GM18505 (cell line): ENCODE measurements around the gene PTPRA.

Experiments
- ATAC-seq: cut with Tn5 transposase; IDR thresholded peaks from one replicate; pipeline ENCODE4 v1.9.1; 2021; ENCODE audit not compliant: unreplicated experiment
- POLR2A ChIP-seq: IDR thresholded peaks from 4 replicates; pipeline ENCODE4 v1.6.1; 2011; ENCODE audit warnings: borderline replicate concordance; ENCODE audit not compliant: insufficient read depth, insufficient read length; ENCODE audit errors: extremely low read depth

Gene PTPRA

DNA sequence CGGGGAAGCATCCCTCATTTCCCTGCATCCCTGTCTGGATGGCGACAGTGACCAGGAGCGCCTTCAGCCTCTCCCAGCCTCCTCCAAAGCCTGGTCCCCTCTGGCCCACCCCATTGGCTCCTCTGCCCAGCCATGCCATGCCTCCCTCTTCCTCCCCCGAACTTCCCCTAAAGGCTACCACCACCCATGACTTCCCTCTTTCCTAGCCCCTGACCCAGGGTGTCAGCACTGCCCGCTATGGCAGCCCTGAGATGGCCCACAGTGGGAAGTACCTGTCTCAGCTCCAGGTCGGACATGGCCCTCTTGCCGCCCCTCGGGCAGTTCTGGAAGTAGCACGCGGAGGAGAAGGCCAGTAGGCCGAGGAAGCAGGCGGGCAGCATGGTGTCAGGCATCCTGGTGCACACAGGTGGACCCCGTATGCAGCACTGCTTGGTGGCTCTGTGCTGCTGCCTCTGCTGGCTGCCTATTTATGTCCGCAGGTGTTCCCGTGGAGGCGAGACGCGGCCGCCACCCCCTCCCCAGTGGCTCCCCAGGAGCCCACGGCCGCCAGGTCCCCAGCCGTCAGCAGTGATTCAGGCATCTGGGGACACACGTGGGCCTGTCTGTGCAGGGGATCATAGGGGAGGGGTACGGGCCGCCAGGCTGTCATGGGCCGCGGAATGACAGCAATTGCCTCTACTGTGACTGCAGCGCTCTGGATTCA is 211.2 kb downstream of the PTPRA start, which contains the start of gene AVP:
AVP (minus strand) TSS at position 442 of the 703 bp plus-strand sequence; CDS start at position 392, 50 bp downstream.
- ATAC-seq: no peak
- TF ChIP-seq POLR2A: no peak

DNA sequence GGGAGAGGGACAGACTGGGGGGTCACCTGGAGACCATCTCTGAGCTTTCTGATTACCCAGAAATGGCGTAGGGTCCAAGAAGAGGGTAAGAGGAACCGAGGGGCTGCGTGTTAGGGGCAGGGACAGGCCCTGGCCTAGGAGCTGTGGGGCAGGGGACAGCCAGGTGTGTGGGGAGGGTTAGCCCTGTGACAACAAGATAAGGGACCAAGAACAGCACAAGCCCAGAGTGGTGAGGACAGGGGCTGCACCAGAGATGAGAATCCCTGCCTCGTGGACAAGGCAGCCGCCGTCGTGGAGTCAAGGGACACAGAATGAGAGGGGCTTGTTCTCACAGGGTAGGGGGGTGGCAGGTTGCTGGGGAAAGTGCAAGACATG is 211.7 kb downstream of the PTPRA start:
- TF ChIP-seq POLR2A: no peak
- no peak for ATAC-seq

DNA sequence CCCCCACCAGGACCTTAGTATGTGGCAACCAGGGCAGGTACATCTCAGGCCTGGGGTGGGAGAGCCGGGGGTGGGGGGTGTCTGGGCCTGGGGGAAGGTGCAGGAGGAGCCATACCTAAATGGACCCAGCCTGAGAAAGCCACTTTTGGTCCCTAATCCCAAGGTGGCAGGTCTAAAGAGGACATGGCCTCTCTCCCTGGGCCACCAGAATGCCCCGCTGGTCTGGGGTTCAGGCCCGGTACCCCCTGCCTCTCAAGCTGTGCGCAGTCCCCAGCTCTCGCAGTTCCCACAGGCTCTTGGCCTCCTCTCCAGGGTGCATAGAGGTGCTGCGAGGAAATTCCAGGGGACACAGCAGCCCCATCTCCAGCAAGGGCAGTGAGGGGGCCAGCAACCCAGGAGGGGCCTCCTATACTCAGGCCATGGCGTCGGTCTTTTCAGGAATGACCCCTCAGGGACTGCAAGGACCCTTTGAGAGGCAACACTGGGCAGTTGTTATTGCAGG is 212.3 kb downstream of the PTPRA start:
- no peak for TF ChIP-seq POLR2A
- no peak for ATAC-seq

DNA sequence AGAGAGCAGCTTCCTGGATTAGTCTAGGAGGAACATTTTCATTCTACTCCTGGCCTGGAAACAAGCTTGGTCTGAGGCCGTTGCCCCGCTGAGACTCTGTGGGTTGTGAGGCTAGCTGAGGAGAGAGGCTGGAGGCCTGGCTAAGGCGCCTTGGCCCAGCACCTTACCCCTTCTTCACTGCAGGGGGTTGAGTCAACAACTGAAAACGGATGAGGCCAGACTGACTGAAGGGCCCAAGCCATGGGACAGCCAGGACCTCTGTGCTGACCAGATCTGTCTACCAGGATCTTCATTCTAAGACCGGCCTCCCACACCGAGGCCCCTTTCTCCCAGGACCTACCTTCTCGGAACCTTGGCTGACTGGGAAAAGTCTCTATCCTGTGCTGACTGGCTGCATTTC is 214.8 kb downstream of the PTPRA start:
- TF ChIP-seq POLR2A: no peak
- no peak for ATAC-seq
